HG02885 (cell line): ENCODE data around the gene TPD52L1.

Experiments
- ATAC-seq: cut with Tn5 transposase; IDR thresholded peaks from one replicate; pipeline ENCODE4 v1.9.1; 2021; ENCODE audit warnings: mild to moderate bottlenecking; ENCODE audit not compliant: unreplicated experiment, poor library complexity

The TPD52L1 gene

DNA sequence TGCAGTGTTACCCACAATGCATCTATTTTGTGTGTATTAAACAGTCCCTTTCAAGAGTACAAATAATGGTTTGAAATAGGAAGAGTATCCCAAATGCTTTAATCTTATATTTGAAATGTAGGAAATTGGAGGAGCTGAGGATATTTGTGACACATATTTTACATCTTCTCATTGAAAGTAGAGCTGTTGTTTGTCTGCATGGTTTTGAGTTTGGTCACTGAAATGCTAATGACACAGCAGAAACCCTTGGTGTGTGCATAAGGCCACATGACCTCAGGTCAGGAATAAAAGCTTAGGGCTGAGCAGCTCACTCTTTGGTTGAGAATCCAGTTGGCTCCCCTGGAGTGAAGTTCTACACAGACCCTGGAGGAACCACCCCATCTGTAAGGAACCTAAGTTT, 49.8 kb downstream of the TPD52L1 start:
- ATAC-seq, result no peak

DNA sequence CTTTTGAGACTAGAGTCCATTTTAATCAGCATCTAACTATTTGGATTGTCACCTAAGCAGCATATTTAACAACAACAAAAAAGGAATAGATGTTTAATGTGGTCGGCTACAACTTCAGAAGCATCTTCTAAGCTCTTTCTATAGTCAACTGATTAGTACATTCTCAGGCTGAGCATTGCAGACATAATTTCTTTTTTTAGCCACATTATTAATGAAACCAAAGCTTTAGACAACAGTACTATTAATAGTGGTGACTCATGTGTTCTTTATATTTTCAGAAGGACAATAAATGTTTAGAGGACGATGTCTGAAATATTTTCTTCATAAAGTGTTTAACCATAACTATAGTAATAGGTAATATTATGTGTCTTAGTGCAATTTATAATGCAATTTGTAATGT, 52.4 kb downstream of the TPD52L1 start:
- ATAC-seq, result no peak

- no peak for ATAC-seq
Measured at GRCh38 chr6:125206389-125206788, 52.8 kb downstream of the TPD52L1 start.

- no peak for ATAC-seq
Measured at GRCh38 chr6:125207956-125208355, 54.4 kb downstream of the TPD52L1 start.

- no peak for ATAC-seq
Measured at GRCh38 chr6:125208625-125209249, 55.2 kb downstream of the TPD52L1 start.

DNA sequence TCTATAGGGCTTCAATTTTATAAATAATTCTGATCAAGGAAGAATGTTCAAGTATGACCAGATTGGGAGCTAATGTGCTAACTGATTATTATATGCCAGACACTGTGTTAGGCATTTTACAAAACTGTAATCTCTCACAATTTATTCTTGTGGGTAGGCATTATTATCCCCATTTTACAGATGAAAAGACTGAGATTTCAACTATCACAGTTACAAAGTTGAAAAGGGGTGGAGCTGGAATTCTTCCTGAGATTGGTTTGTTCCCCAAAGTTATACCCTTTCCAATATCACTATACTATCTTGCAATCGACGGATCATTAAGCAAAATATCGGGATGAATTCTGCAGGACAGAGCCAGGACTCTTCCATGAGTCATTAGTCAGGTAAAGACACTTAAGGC, 57.1 kb downstream of the TPD52L1 start:
- no peak for ATAC-seq

- no peak for ATAC-seq
Measured at GRCh38 chr6:125211352-125211751, 57.8 kb downstream of the TPD52L1 start.

- ATAC-seq, result no peak
Measured at GRCh38 chr6:125212377-125212776, 58.8 kb downstream of the TPD52L1 start.

DNA sequence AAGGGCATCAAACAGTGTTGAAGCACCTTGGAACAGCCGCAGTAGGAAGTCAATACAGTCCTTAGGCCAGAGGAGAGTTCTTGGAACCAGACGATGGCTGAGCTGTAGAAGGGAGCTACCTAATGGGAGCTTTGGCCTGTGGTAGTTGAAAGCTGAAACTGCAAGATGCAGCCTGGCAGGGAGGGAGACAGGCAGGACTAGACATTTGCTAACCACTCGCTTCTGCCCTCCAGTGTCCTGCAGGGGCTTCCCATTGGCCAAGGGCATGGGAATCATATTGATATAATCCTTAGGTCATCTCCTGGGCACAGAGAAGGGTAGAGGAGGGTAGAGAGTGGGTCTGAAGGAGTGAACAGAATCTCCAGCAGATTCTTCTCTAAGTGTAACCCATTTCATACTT, 60.4 kb downstream of the TPD52L1 start:
- no peak for ATAC-seq

GRCh38 chr6:125215252-125215819, 61.8 kb downstream of the TPD52L1 start:
- ATAC-seq, result no peak

DNA sequence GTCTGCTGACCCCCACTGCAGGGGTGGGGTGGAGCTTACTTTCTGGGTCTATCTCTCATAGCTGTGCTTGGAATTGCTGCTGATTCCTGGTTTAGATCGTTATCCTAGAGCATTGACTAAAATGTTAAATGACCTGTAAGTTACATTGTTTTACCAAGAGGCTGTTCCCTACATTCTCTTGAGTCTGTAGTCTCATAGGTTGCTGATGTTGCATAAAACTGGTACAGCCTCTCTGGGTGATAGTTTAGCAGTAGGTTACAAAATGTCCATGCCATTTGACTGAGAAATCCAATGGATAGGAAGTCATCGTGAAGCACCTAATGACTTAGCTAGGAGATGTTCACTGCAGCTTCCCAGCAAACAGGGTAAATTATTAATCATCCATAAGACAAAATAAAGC, 62.4 kb downstream of the TPD52L1 start:
- no peak for ATAC-seq

DNA sequence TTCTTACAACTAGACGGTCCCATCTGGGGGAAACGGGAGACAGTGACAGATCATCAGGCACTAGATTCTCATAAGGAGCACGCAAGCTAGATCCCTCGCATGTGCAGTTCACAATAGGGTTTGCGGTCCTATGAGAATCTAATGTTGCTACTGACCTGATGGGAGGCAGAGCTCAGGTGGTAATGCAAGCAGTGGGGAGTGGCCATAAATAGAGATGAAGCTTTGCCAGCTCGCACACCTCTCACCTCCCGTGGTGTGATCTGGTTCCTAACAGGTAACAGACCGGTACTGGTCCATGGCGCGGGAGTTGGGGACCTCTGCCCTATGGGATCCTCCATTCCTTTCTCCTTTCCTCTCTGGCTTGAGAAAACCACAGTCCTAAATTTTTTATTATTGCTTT, 63.8 kb downstream of the TPD52L1 start:
- no peak for ATAC-seq

GRCh38 chr6:125217992-125218391, 64.4 kb downstream of the TPD52L1 start:
- no peak for ATAC-seq

- ATAC-seq, result no peak
Measured at GRCh38 chr6:125219361-125219895, 65.9 kb downstream of the TPD52L1 start.

GRCh38 chr6:125220712-125221111, 67.1 kb downstream of the TPD52L1 start:
- ATAC-seq, result no peak

- ATAC-seq, result no peak
Measured at GRCh38 chr6:125222531-125223455, 69.2 kb downstream of the TPD52L1 start.

DNA sequence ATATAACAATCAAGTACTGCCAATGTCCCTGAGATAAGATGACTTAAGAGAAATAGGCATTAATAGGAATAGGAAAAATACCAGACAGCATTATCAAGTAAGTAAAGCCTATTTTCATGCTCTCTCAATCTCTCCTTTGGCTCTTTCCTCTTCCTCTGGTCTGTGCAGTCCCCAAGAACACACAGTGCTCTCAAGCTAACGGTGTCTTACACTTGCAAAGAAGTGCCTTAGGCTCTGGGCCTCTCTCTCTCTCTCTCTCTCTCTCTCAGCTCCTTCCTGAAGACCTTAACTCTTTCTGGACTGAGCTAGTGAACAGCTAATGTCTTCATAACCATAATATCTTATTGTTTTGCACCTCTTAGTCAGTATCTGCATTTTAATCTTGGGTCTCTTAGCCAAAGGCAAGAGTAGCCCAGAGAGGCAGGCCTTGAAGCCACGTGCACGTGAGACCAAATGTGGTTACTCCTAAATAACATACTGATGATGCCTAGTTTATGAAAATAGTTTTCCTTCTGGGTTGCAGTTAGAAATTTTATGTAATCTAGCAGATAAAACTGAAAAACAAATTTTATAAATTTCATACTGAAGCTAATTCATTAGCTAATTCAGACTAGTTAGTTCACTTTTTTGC, 70.8 kb downstream of the TPD52L1 start:
- no peak for ATAC-seq

DNA sequence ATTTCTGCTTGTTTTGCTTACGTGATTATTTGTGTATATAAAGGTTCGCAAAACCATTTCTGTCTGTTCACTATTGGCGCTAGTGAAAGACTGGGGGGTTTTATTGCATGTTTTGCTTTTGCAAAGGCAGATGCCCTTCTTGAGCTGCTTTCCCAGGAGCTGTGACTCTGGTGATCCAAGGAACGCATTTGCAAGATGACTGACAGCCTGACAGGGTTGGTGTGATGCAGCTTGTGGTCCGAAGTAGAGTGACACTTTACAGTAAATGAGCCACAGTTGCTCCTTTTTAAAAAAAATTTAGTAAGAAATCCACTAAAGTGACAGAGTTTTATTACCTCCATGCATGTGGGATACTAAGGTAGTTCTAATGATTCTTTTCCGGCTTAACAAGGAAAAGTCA, 73.7 kb downstream of the TPD52L1 start:
- ATAC-seq, result no peak

- ATAC-seq, result no peak
Measured at GRCh38 chr6:125228981-125229479, 75.5 kb downstream of the TPD52L1 start.

- no peak for ATAC-seq
Measured at GRCh38 chr6:125230674-125231073, 77.1 kb downstream of the TPD52L1 start.

- ATAC-seq, result no peak
Measured at GRCh38 chr6:125231133-125231532, 77.6 kb downstream of the TPD52L1 start.
